CD4-positive, CD25-positive, alpha-beta regulatory T cell (primary cell): ENCODE measurements around the gene REXO1. TPM values are rescaled to one million over a fixed set of nuclear protein-coding genes. Genes with fewer than 3 reads are reported as not detected.

Experiments
- ATAC-seq, 2 donors: fragments of 150-1000 bp; cut with Tn5 transposase; one replicate each; pipeline ENCODE4 v1.10.0; 2021; ENCODE audit warnings: low read depth in 2 of 2, moderate number of reproducible peaks in 2 of 2, moderate library complexity in 1 of 2
- DNase-seq, 3 donors: peaks; one replicate each; pipeline versions ENCODE4 v3.0.0 to v3.0.0-alpha.2; 2012 to 2022; ENCODE audit warnings: mixed read lengths in 1 of 3
- H3K27ac ChIP-seq: one replicate; pipeline ENCODE4 v1.7.0; 2013; ENCODE audit warnings: mild to moderate bottlenecking, low read length; ENCODE audit not compliant: insufficient read depth, poor library complexity, severe bottlenecking
- H3K27me3 ChIP-seq: one replicate; pipeline ENCODE4 v1.7.0; 2013; ENCODE audit warnings: low read length; ENCODE audit not compliant: control insufficient read depth, insufficient read depth
- H3K36me3 ChIP-seq: one replicate; pipeline ENCODE4 v1.7.0; 2013; ENCODE audit warnings: mild to moderate bottlenecking, low read length, moderate library complexity; ENCODE audit not compliant: control insufficient read depth, insufficient read depth
- H3K4me1 ChIP-seq: 2 replicates; pipeline ENCODE4 v1.7.0; 2013; ENCODE audit warnings: mild to moderate bottlenecking, low read length; ENCODE audit not compliant: insufficient read depth, control insufficient read depth, poor library complexity, severe bottlenecking
- H3K4me3 ChIP-seq: one replicate; pipeline ENCODE4 v1.7.0; 2013; ENCODE audit warnings: low read depth, mild to moderate bottlenecking, low read length, moderate library complexity
- H3K9me3 ChIP-seq, 2 experiments: 1 replicate in 1 of 2; 2 replicates in 1 of 2; pipeline ENCODE4 v1.7.0; 2013; ENCODE audit warnings: low read length in 2 of 2, mild to moderate bottlenecking in 1 of 2, moderate library complexity in 1 of 2; ENCODE audit not compliant: control insufficient read depth in 2 of 2
- H3K27ac Mint-ChIP-seq, 3 donors: one replicate each; pipeline ENCODE4 v1.8.0; 2020 to 2022; ENCODE audit warnings: mild to moderate bottlenecking in 3 of 3, mixed read lengths in 3 of 3, moderate library complexity in 2 of 3
- H3K27me3 Mint-ChIP-seq: one replicate; pipeline ENCODE4 v1.8.0; 2022; ENCODE audit warnings: mild to moderate bottlenecking, mixed read lengths
- H3K36me3 Mint-ChIP-seq: one replicate; pipeline ENCODE4 v1.8.0; 2020; ENCODE audit warnings: mixed read lengths
- H3K4me1 Mint-ChIP-seq, 4 donors: one replicate each; pipeline ENCODE4 v1.8.0; 2020 to 2022; ENCODE audit warnings: mixed read lengths in 4 of 4, mild to moderate bottlenecking in 1 of 4
- H3K4me3 Mint-ChIP-seq, 4 donors: one replicate each; pipeline ENCODE4 v1.8.0; 2020 to 2022; ENCODE audit warnings: mild to moderate bottlenecking in 4 of 4, mixed read lengths in 4 of 4, moderate library complexity in 3 of 4
- H3K9me3 Mint-ChIP-seq, 7 donors: one replicate each; pipeline ENCODE4 v1.8.0; 2020 to 2022; ENCODE audit warnings: mixed read lengths in 7 of 7, mild to moderate bottlenecking in 3 of 7, moderate library complexity in 2 of 7
- polyA plus RNA-seq, 4 donors: library from polyadenylated mRNA; unstranded; fragments of 300-500 nt; fragmentation: Illumina TruSeq; gene quantifications; one replicate each; pipeline ENCODE4 v1.2.3, GENCODE V29; 2021
- total RNA-seq: library from RNA; stranded (reverse); gene quantifications from one replicate; pipeline ENCODE4 v1.2.3, GENCODE V29; 2022

REXO1 gene
- total and polyA plus RNA-seq, 5 donors from 2014 or later: 2.5 to 103 (median 3.7) TPM

GRCh38 chr19:1862424-1863327 lies 14.4 kb upstream of the REXO1 start:
- Histone ChIP-seq H3K4me1 (peaks cover 60% of the 10 kb centered on the region), H3K27ac (peak overlapping the region; percentile 82), H3K27me3 (no peaks in the 10 kb centered on the region), H3K36me3 (no peaks in the 10 kb centered on the region), H3K4me3 (peak overlapping the region; percentile 44), H3K9me3 (no peaks in the 10 kb centered on the region)
- H3K27ac Mint-ChIP-seq: peak overlapping the region; percentile 96 to 98 (median 96)
- ATAC-seq: no peak
- H3K4me1 Mint-ChIP-seq: peaks cover 0 to 45% (median 15%) of the 10 kb centered on the region in 4 donors
- H3K27me3 Mint-ChIP-seq: no peaks in the 10 kb centered on the region
- peak; percentile 55 to 63 (median 58) for DNase-seq
- H3K4me3 Mint-ChIP-seq: peak overlapping the region; percentile 95 to 99 (median 96)
- no peaks in the 10 kb centered on the region for H3K36me3 Mint-ChIP-seq
- H3K9me3 Mint-ChIP-seq: no peaks in the 10 kb centered on the region

GRCh38 chr19:1862068-1862423 lies 13.8 kb upstream of the REXO1 start:
- H3K36me3 Mint-ChIP-seq: no peaks in the 10 kb centered on the region
- H3K36me3 ChIP-seq: no peaks in the 10 kb centered on the region
- H3K4me1 ChIP-seq: peaks cover 67% of the 10 kb centered on the region
- H3K27ac Mint-ChIP-seq: peak overlapping the region; percentile 96 to 98 (median 96)
- H3K27ac ChIP-seq: peak overlapping the region; percentile 82
- no peak for DNase-seq
- peak overlapping the region; percentile 95 to 99 (median 96) for H3K4me3 Mint-ChIP-seq
- H3K9me3 Mint-ChIP-seq: no peaks in the 10 kb centered on the region
- H3K4me3 ChIP-seq: peak overlapping the region; percentile 44
- H3K27me3 ChIP-seq: no peaks in the 10 kb centered on the region
- H3K27me3 Mint-ChIP-seq: no peaks in the 10 kb centered on the region
- H3K9me3 ChIP-seq: no peaks in the 10 kb centered on the region
- H3K4me1 Mint-ChIP-seq: peaks cover 0 to 43% (median 15%) of the 10 kb centered on the region in 4 donors
- ATAC-seq: no peak

- H3K27ac ChIP-seq: peak overlapping the region; percentile 82
- Mint-ChIP-seq H3K36me3 (no peaks in the 10 kb centered on the region), H3K4me1 (peaks cover 0 to 43% (median 15%) of the 10 kb centered on the region in 4 donors), H3K4me3 (peak overlapping the region; percentile 95 to 99 (median 96)), H3K9me3 (no peaks in the 10 kb centered on the region), H3K27ac (peak overlapping the region; percentile 56 to 98 (median 96)), H3K27me3 (no peaks in the 10 kb centered on the region)
- H3K36me3 ChIP-seq: no peaks in the 10 kb centered on the region
- H3K27me3 ChIP-seq: no peaks in the 10 kb centered on the region
- no peaks in the 10 kb centered on the region for H3K9me3 ChIP-seq
- ATAC-seq (no peak), DNase-seq (no peak)
- H3K4me1 ChIP-seq: peaks cover 69% of the 10 kb centered on the region
- peak overlapping the region; percentile 44 for H3K4me3 ChIP-seq
Measured at GRCh38 chr19:1861599-1862031, 13.3 kb upstream of the REXO1 start.

- peak overlapping the region; percentile 95 to 99 (median 96) for H3K4me3 Mint-ChIP-seq
- Histone ChIP-seq H3K27ac (peak overlapping the region; percentile 82), H3K4me1 (peaks cover 75% of the 10 kb centered on the region), H3K4me3 (no peak overlapping the region), H3K36me3 (no peaks in the 10 kb centered on the region), H3K27me3 (no peaks in the 10 kb centered on the region), H3K9me3 (no peaks in the 10 kb centered on the region)
- H3K27me3 Mint-ChIP-seq: no peaks in the 10 kb centered on the region
- peak overlapping the region; percentile 55 to 96 (median 77) for H3K27ac Mint-ChIP-seq
- H3K9me3 Mint-ChIP-seq: no peaks in the 10 kb centered on the region
- H3K36me3 Mint-ChIP-seq: no peaks in the 10 kb centered on the region
- ATAC-seq: no peak
- DNase-seq: no peak
- H3K4me1 Mint-ChIP-seq: peaks cover 0 to 46% (median 15%) of the 10 kb centered on the region in 4 donors
Measured at GRCh38 chr19:1860821-1861598, 12.7 kb upstream of the REXO1 start.

- H3K9me3 Mint-ChIP-seq: no peaks in the 10 kb centered on the region
- peaks cover 0 to 49% (median 15%) of the 10 kb centered on the region in 4 donors for H3K4me1 Mint-ChIP-seq
- peaks cover 80% of the 10 kb centered on the region for H3K4me1 ChIP-seq
- no peaks in the 10 kb centered on the region for H3K36me3 Mint-ChIP-seq
- no peaks in the 10 kb centered on the region for H3K36me3 ChIP-seq
- H3K27me3 ChIP-seq: no peaks in the 10 kb centered on the region
- peak; percentile 45 to 62 (median 58) for DNase-seq
- H3K4me3 ChIP-seq: no peak overlapping the region
- H3K9me3 ChIP-seq: no peaks in the 10 kb centered on the region
- ATAC-seq: no peak
- H3K27me3 Mint-ChIP-seq: no peaks in the 10 kb centered on the region
- peak overlapping the region in 2 of 3 donors; percentile 26 to 71 for H3K27ac Mint-ChIP-seq
- H3K4me3 Mint-ChIP-seq: peak overlapping the region in 3 of 4 donors; percentile 43 to 74 (median 59)
- peak overlapping the region; percentile 81 for H3K27ac ChIP-seq
Measured at GRCh38 chr19:1860042-1860775, 11.9 kb upstream of the REXO1 start.

- H3K4me3 ChIP-seq: no peak overlapping the region
- Mint-ChIP-seq H3K4me1 (peaks cover 0 to 58% (median 20%) of the 10 kb centered on the region in 4 donors), H3K9me3 (no peaks in the 10 kb centered on the region), H3K27ac (peak overlapping the region; percentile 38 to 84 (median 73)), H3K27me3 (no peaks in the 10 kb centered on the region), H3K4me3 (peak overlapping the region; percentile 43 to 72 (median 56)), H3K36me3 (no peaks in the 10 kb centered on the region)
- H3K9me3 ChIP-seq: no peaks in the 10 kb centered on the region
- ATAC-seq (no peak), DNase-seq (no peak)
- H3K27ac ChIP-seq: peak overlapping the region; percentile 81
- no peaks in the 10 kb centered on the region for H3K36me3 ChIP-seq
- peaks cover 80% of the 10 kb centered on the region for H3K4me1 ChIP-seq
- no peaks in the 10 kb centered on the region for H3K27me3 ChIP-seq
Measured at GRCh38 chr19:1859331-1859781, 11.1 kb upstream of the REXO1 start.
